GM15510 (cell line): ENCODE data around the gene DHX57.

Source experiments
- POLR2A ChIP-seq: IDR thresholded peaks from 3 replicates; pipeline ENCODE4 v1.6.1; 2011; ENCODE audit warnings: borderline replicate concordance; ENCODE audit not compliant: insufficient read length; ENCODE audit errors: extremely low read depth

DHX57 gene

DNA sequence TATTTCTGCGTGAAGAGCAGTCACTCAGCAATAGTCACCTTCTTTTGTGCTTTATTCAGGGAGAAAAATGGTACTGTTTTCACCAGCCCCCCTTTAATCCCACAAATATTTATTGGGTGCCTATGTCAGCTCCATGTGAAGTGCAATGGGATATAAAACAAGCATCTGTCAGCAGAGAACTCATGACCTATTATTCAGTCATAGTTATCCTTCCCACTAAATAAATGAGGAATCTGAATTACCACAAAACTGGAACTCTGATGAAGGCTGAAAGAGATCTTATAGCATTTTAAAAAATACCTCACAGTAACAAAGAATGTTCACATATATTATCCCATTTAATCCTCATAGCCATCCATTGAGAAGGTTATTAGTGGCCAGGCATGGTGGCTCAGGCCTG is 45.8 kb downstream of the DHX57 start:
- no peak for TF ChIP-seq POLR2A

DNA sequence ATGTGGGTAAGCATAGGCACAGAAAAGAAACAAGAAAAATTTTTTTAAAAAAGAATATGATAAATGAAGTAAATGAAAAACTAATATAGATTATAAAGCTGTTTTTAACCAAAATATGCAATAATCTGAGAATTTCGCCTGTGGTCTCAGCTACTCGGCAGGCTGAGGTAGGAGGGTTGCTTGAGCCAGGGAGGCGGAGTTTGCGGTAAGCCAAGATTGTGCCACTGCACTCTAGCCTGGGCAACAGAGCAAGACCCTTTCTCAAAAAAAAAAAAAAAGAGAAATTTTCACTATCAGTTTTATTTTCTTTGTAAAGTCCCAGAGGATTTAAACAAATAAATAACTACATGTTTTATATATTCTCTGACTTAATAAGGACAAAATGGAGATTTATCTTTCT is 47.3 kb downstream of the DHX57 start:
- TF ChIP-seq POLR2A = no peak

DNA sequence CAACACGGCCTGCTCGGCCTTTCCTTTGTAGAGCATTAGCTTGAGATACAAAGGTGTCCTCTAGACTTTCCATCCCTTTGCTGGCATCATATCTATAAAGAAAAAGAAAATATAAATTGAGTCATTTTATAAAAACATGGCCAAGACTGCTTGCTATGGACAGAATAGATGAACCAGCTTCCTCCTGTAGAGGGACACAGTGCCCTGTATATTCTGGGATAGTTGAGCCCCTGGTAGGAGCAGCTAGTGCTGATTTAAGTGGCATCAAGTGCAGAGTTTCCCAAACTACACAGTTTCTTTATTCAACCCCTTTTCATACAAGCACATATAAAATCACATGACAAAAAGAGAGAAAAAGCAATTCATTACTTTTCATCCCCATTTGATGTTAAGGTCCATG is 49.8 kb downstream of the DHX57 start:
- TF ChIP-seq POLR2A = no peak

DNA sequence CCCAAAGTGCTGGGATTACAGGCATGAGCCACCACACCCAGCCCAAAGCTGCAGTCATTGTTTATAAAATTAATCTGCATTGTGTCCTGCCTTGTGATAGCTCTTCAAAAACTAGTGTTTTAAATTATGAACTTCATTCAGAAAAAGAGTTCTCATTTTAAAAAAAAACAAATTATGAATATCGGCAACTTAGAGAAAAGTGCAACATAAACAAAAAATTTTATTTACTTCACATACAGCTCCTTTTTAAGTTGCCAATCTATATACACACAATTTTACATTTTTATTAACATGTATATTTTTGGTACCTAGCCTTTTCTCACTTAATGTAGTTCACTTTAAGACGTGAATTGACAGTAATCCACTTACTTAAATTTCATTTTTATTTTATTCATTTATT is 50.8 kb downstream of the DHX57 start:
- no peak for TF ChIP-seq POLR2A

DNA sequence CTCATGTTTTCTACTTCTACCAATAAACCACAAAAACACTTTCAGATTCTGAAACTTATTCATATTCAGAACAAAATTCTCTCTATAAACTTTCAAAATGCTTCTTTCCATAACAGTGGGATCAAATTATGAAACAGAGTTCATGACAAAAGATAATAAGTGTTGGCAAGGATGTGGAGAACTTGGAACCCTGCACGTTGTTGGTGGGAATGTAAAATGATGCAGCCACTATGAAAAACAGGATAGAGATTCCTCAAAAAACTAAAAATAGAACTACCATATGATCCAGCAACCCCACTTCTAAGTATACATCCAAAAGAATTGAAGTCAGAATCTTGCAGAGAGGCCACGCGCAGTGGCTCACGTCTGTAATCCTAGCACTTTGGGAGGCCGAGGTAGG is 52.3 kb downstream of the DHX57 start:
- TF ChIP-seq POLR2A = no peak

DNA sequence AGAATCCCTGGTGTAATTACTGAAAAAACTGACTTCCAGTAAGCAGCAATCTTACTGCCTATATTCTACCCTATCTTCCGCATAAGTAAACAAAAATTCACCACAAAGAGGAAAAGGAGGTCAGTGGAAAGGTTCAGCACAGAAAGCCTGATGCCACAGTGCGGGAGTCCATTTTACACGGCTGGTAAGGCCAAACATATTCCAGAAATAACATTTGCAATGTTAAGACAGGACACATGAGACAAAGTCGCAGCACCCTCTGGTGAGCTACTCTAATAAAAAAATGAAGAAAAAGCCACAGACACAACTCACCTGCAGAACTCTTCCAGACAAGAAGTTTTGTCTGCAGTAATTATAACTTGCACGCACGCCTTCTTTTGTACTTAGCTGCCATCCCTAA is 57.2 kb downstream of the DHX57 start:
- no peak for TF ChIP-seq POLR2A

DNA sequence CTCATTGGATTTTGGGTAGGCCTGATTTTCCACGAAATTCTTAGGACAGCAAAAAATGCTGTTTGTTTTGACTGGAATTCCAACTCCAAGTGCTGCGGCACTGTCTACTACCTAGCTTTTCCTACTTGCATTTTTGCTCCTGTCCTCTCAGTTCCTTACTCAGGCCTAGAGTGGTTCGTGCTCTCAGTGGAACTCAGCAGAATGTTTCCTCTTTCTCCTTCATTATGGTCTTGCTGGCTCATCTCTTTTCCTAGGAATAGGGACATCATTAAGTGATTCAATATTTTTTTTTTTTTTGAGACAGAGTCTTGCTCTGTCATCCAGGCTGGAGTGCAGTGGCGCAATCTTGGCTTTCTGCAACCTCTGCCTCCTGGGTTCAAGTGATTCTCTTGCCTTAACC is 59.8 kb downstream of the DHX57 start:
- no peak for TF ChIP-seq POLR2A

DNA sequence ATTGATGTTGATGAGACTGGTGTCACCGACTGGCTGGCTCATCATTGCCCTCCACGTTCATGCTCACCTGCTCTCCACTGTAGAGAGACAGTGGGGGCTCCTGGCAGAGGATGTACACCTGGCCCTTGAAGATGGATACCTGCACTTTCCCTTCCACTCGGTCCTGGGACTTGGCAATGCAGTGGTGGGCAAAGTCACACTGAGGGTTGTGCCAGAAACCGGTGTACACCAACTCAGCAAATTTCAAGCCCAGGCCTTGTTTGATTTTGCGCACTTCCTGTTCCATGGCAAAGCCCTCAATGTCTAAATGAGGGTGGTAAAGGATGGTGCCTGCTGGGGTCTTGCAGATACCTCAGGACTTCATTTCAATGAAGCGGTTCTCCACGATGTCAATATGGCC is 65.2 kb downstream of the DHX57 start:
- TF ChIP-seq POLR2A = no peak

DNA sequence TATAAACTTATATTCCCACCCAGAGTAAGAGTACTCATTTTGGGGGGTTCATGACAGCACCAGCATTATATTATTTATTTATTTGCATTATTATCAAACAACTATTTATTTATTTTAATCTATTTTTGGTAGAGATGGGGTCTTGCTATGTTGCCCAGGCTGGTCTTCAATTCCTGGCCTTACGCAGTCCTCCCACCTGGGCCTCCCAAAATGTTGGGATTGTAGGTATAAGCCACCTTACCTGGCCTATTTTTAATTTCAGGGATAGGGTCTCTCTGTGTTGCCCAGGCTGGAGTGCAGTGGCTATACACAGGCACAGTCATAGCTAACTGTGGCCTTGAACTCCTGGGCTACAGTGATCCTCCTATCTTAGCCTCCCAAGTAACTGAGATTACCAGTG is 67.1 kb downstream of the DHX57 start:
- no peak for TF ChIP-seq POLR2A

DNA sequence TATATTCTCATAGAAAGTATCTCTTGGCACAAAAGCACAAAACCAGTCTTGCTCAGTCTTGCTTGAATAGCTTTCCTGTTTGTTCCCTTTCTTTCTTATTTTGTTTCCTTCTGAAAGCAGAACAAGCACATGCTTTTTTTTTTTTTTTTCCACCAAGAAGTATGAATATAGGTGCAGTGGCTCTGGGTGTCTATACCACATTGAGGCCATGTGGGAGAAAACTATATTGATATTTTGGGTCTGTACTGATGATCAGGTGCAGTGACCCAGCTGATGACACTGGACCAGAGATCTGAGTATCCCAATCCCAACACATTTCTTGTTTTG is 69.0 kb downstream of the DHX57 start:
- TF ChIP-seq POLR2A = no peak

DNA sequence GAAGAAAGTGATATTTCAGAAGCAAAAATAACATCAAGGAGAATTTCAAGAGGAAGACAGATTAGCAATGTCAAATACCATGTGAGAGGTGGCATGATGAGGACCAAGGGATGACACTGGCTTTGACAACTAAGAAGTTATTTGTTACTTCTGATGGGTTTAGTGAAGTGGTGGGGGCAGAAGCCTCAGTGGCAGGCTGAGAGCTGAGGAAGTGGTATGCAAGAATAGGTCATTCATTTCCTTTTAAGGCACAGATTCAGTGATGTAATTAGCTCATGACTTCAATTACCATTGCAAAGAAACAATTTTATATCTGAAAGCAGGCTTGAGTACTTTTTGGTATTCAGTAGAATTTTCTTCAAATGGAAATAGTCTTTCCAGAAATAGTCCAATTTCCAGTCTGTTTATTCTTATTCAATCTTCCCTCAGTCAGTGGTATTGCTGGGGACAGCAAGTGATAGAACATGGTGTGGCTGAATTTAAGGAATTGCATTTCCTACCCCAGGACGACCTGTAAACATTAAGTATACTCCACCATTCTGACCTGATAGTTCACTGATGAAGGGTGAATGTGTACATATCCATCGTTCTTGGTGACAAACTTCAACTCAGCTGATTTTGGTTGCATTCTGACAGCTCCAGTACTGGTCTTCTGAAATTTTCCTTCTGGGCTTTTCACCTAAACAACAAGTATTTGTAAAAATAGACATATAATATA is 69.6 kb downstream of the DHX57 start:
- TF ChIP-seq POLR2A = no peak

DNA sequence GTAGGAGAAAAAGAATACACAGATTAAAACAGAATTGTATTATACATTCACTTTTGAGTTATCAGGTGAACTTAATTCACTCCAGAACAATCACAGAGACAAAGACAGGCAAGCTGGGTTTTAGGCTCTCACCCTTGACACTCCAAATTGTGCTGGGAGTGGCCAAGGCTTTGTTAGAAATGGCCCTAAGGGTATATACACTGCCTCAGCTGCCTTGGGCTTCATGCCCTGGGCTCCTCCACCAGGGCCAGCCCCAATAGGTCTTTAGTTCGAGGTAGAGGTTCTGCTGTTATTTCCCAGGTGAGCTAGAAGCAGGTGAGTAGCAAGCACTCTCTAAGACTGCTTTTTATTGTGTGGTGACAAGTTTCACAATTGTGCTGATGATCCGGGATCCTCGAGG is 77.8 kb downstream of the DHX57 start:
- no peak for TF ChIP-seq POLR2A

DNA sequence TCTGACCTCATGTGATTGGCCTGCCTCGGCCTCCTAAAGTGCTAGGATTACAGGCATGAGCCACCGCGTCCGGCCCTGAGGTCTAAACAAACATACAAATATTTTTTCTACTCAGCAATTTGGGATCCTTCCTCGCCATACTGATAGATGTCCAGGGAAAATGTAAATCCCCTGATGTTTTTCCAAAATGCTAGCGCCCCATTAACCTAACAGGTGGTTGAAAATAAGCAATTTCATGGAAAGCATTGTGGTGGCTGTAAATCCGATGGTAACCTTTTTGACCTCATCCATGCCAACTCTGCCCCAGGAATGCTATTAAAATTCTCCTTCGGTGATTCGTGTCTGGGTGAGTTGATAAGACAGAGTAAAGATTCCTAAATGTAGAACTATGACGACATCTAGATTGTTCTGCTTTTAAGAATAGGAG is 78.5 kb downstream of the DHX57 start:
- TF ChIP-seq POLR2A = no peak

DNA sequence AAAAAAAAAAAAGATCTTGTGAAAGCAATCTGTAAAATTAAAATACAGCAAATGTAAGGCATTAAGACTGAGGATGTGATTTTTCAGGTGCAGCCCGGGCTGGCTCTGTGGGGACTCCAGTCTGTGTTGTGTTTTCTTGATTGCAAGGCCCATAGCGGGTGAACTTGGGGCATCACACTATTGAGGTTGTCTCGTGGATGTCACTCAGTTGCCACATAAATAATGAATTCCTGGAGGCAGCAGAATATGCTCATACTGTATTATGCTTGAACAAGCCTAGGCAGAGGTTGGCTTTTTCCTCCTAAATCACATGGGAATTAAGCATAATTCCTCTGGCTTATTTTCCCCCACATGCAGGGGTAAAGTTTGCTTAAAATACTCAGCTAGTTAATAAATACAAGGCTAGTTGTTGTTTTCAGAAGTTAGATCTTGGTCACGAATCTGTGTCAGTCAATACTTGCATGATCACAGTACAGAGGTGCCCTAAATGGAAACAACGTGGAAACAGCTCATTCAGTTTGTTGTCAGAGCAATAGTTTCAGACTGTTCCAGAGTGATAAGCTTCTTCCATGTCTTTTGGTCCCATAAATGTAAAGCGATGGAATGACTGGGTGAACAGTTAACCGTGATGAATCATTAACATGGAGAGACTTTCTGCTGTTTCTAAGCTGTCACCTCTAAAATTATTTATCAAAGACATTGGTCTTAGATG is 81.3 kb downstream of the DHX57 start:
- TF ChIP-seq POLR2A = no peak

DNA sequence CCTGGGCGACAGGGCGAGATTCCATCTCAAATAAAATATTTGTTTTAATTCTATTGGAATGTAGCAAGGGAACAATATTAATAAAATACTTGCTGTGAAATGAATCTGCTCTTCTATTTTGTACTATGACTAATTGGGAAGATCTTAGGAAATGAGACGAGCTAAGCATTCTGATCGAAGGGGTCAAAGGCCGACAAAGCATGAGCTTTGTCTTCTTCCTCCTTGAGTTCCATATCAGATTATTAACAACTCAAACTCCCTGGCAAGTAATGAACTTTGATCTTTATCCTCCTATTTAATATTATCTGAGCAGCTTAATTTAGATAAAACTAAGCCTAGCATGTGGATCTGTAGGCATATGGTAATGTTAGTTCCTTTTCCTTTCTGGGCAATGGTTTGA is 82.2 kb downstream of the DHX57 start:
- no peak for TF ChIP-seq POLR2A

DNA sequence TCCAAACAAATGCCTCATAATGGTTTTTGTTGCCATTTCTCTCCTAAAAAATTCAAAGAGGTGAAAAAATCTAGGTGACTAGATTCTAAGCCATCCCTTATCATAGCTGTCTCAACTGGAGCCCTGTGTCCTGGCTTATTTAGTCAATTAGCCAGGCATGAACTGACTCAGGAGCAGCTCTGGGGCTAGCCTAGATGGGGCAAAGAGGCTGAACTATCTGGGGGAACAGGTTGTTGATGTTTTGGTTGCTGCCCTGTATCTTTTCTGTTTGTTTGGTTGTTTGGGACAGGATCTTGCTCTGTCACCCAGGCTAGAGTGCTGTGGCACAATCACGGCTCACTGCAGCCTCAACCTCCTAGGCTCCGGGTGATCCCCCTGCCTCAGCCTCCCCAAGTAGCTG is 83.0 kb downstream of the DHX57 start:
- no peak for TF ChIP-seq POLR2A
